Smooth muscle cell (in vitro differentiated cells): ENCODE measurements around the gene C2CD3. TPM values are rescaled to one million over a fixed set of nuclear protein-coding genes. Genes with fewer than 3 reads are reported as not detected.

Source experiments
- DNase-seq: peaks from one replicate; lab custom pipeline; 2025; ENCODE audit not compliant: unreplicated experiment; lab: John Stamatoyannopoulos, UW
- H2AFZ ChIP-seq: fragments of 200-600 bp; sonication (generic); 2 replicates; pipeline ENCODE4 v1.6.0; 2016; ENCODE audit warnings: antibody characterized with exemption, low read depth, mild to moderate bottlenecking
- H3F3A ChIP-seq: fragments of 200-600 bp; sonication (generic); 2 replicates; pipeline ENCODE4 v1.6.0; 2017; ENCODE audit warnings: antibody characterized with exemption, low read depth
- H3K27ac ChIP-seq: fragments of 200-600 bp; sonication (generic); 2 replicates; pipeline ENCODE4 v1.5.1; 2016; ENCODE audit warnings: low read depth, mild to moderate bottlenecking
- H3K27me3 ChIP-seq: fragments of 200-600 bp; sonication (generic); 2 replicates; pipeline ENCODE4 v1.6.1; 2016; ENCODE audit warnings: low read depth, mild to moderate bottlenecking
- H3K36me3 ChIP-seq: fragments of 200-600 bp; sonication (generic); 2 replicates; pipeline ENCODE4 v1.5.1; 2016; ENCODE audit warnings: low read depth
- H3K4me1 ChIP-seq: fragments of 200-600 bp; sonication (generic); 2 replicates; pipeline ENCODE4 v1.5.1; 2016; ENCODE audit warnings: low read depth
- H3K4me2 ChIP-seq: fragments of 200-600 bp; sonication (generic); 2 replicates; pipeline ENCODE4 v1.6.0; 2016; ENCODE audit warnings: mild to moderate bottlenecking
- H3K4me3 ChIP-seq: fragments of 200-600 bp; sonication (generic); 2 replicates; pipeline ENCODE4 v1.5.1; 2016; ENCODE audit warnings: mild to moderate bottlenecking
- H3K79me2 ChIP-seq: fragments of 200-600 bp; sonication (generic); 2 replicates; pipeline ENCODE4 v1.6.0; 2016; ENCODE audit warnings: low read depth, mild to moderate bottlenecking
- H3K9ac ChIP-seq: fragments of 200-600 bp; sonication (generic); 2 replicates; pipeline ENCODE4 v1.6.0; 2016; ENCODE audit warnings: low read depth
- H3K9me3 ChIP-seq: fragments of 200-600 bp; sonication (generic); replicated peaks from 2 replicates; pipeline ENCODE4 v1.5.1; 2016; ENCODE audit warnings: low read depth
- H4K20me1 ChIP-seq: fragments of 200-600 bp; sonication (generic); 2 replicates; pipeline ENCODE4 v1.6.0; 2016; ENCODE audit warnings: low read depth
- CTCF ChIP-seq: fragments of 200-600 bp; sonication (generic); IDR thresholded peaks from 2 replicates; pipeline ENCODE4 v1.5.1; 2017; ENCODE audit warnings: borderline replicate concordance, mild to moderate bottlenecking, antibody characterized with exemption; ENCODE audit not compliant: insufficient read depth, poor library complexity, severe bottlenecking
- WGBS: methylation state at CpG from one replicate; pipeline ENCODE4 v1.1.7; 2016; ENCODE audit warnings: low lambda C conversion rate; 5-methylcytosine and 5-hydroxymethylcytosine counted together
- polyA plus RNA-seq: library from polyadenylated mRNA; unstranded; fragments of >200 nt; fragmentation: Nextera tagmentation; extraction: Ambion mirVana; gene quantifications from 2 replicates; pipeline ENCODE4 v1.2.1, GENCODE V29; 2016
- total RNA-seq: library from RNA; depleted of rRNA; stranded (reverse); fragments of >200 nt; gene quantifications from 2 replicates; pipeline ENCODE4 v1.2.3, GENCODE V29; 2014

Gene C2CD3
- total and polyA plus RNA-seq, 2 experiments from 2014 or later = 4.9 to 24.1 TPM

GRCh38 chr11:74154620-74155281, 16.1 kb downstream of the C2CD3 start:
- WGBS = 86% methylated on average over 1 of the region's 1 CpG

GRCh38 chr11:74153224-74153623, 17.6 kb downstream of the C2CD3 start:
- H3K4me3 ChIP-seq = no peak overlapping the region
- H3K4me2 ChIP-seq = no peak overlapping the region
- no peak overlapping the region for H3K27ac ChIP-seq
- peaks cover 5% of the 10 kb centered on the region for H3K79me2 ChIP-seq
- no peak for TF ChIP-seq CTCF
- no peaks in the 10 kb centered on the region for H3K4me1 ChIP-seq
- H3K9me3 ChIP-seq = no peaks in the 10 kb centered on the region
- H3F3A ChIP-seq = no peaks in the 10 kb centered on the region
- no peak for DNase-seq
- no peaks in the 10 kb centered on the region for H3K27me3 ChIP-seq
- peaks cover 2% of the 10 kb centered on the region for H4K20me1 ChIP-seq
- H3K36me3 ChIP-seq = no peaks in the 10 kb centered on the region
- H2AFZ ChIP-seq = no peak overlapping the region
- H3K9ac ChIP-seq = no peak overlapping the region

More at GRCh38 chr11:74154620-74155281, 16.1 kb downstream of the C2CD3 start:
- Histone ChIP-seq H3K27me3 (no peaks in the 10 kb centered on the region), H3K36me3 (no peaks in the 10 kb centered on the region), H3F3A (no peaks in the 10 kb centered on the region), H3K4me3 (no peak overlapping the region), H3K9ac (no peak overlapping the region), H3K9me3 (no peaks in the 10 kb centered on the region), H3K4me2 (no peak overlapping the region), H3K79me2 (peaks cover 5% of the 10 kb centered on the region), H3K27ac (peak overlapping the region; percentile 1), H2AFZ (no peak overlapping the region), H3K4me1 (no peaks in the 10 kb centered on the region), H4K20me1 (peaks cover 2% of the 10 kb centered on the region)
- no peak for DNase-seq
- TF ChIP-seq CTCF = no peak

GRCh38 chr11:74147199-74147929, 23.4 kb downstream of the C2CD3 start:
- WGBS = 62% methylated on average over 5 of the region's 5 CpGs
- Histone ChIP-seq H3K79me2 (no peaks in the 10 kb centered on the region), H3K4me2 (peak overlapping the region; percentile 4), H2AFZ (no peak overlapping the region), H3K4me1 (no peaks in the 10 kb centered on the region), H3K36me3 (no peaks in the 10 kb centered on the region), H3K27ac (peak overlapping the region; percentile 50), H3K9me3 (no peaks in the 10 kb centered on the region), H3K4me3 (no peak overlapping the region), H4K20me1 (no peaks in the 10 kb centered on the region), H3K9ac (no peak overlapping the region), H3K27me3 (no peaks in the 10 kb centered on the region), H3F3A (no peaks in the 10 kb centered on the region)
- no peak for DNase-seq
- no peak for TF ChIP-seq CTCF
